Neuronal stem cell (in vitro differentiated cells): ENCODE data around the gene HEMK1.

Experiments used
- DNase-seq: peaks from one replicate; pipeline ENCODE4 v3.0.0-alpha.2; 2013; ENCODE audit warnings: low spot score
- H2AFZ ChIP-seq: one replicate; pipeline ENCODE4 v1.6.1; 2013; ENCODE audit warnings: mild to moderate bottlenecking, low read length, inconsistent platforms
- H2AK5ac ChIP-seq: 2 replicates; pipeline ENCODE4 v1.6.1; 2013; ENCODE audit warnings: low read depth, mild to moderate bottlenecking, inconsistent platforms, low read length, moderate library complexity, mixed read lengths
- H2BK120ac ChIP-seq: 2 replicates; pipeline ENCODE4 v1.6.1; 2013; ENCODE audit warnings: low read depth, mild to moderate bottlenecking, inconsistent platforms, low read length, moderate library complexity, mixed read lengths
- H2BK12ac ChIP-seq: one replicate; pipeline ENCODE4 v1.6.1; 2013; ENCODE audit warnings: low read length, inconsistent platforms
- H2BK15ac ChIP-seq: 2 replicates; pipeline ENCODE4 v1.6.1; 2013; ENCODE audit warnings: mild to moderate bottlenecking, low read length, inconsistent platforms, mixed read lengths
- H2BK5ac ChIP-seq: one replicate; pipeline ENCODE4 v1.6.1; 2013; ENCODE audit warnings: inconsistent platforms, mild to moderate bottlenecking, low read length, moderate library complexity
- H3K14ac ChIP-seq: one replicate; pipeline ENCODE4 v1.6.1; 2013; ENCODE audit warnings: low read length, inconsistent platforms
- H3K18ac ChIP-seq: 2 replicates; pipeline ENCODE4 v1.6.1; 2013; ENCODE audit warnings: low read length, inconsistent platforms
- H3K23ac ChIP-seq: 2 replicates; pipeline ENCODE4 v1.6.1; 2013; ENCODE audit warnings: low read depth, mild to moderate bottlenecking, mixed read lengths, low read length, inconsistent platforms; ENCODE audit not compliant: poor library complexity
- H3K27ac ChIP-seq: replicated peaks from 3 replicates; pipeline ENCODE4 v1.5.1; 2013; ENCODE audit warnings: low read length, inconsistent platforms
- H3K27me3 ChIP-seq, 3 experiments: 2 replicates each; pipeline ENCODE4 v1.6.1; 2013; ENCODE audit warnings: low read length in 3 of 3, mild to moderate bottlenecking in 2 of 3, inconsistent platforms in 1 of 3, low read depth in 1 of 3, mixed read lengths in 1 of 3, moderate library complexity in 1 of 3; ENCODE audit not compliant: control insufficient read depth in 3 of 3, insufficient read depth in 3 of 3
- H3K36me3 ChIP-seq, 2 donors: replicated peaks in 1 of 2; 2 replicates each; pipeline ENCODE4 v1.6.1; 2013; ENCODE audit warnings: low read length in 2 of 2; ENCODE audit not compliant: control insufficient read depth in 2 of 2, insufficient read depth in 2 of 2
- H3K4ac ChIP-seq: 2 replicates; pipeline ENCODE4 v1.6.1; 2013; ENCODE audit warnings: inconsistent platforms, mild to moderate bottlenecking, low read length, moderate library complexity
- H3K4me1 ChIP-seq, 2 donors: 1 replicate in 1 of 2; 2 replicates in 1 of 2; pipeline ENCODE4 v1.6.1; 2013; ENCODE audit warnings: low read length in 2 of 2, low read depth in 1 of 2; ENCODE audit not compliant: control insufficient read depth in 2 of 2, insufficient read depth in 1 of 2
- H3K4me2 ChIP-seq: one replicate; pipeline ENCODE4 v1.6.1; 2013; ENCODE audit warnings: mild to moderate bottlenecking, low read length, inconsistent platforms; ENCODE audit not compliant: insufficient read depth, poor library complexity, severe bottlenecking
- H3K4me3 ChIP-seq, 2 donors: 2 replicates each; pipeline ENCODE4 v1.5.1; 2013; ENCODE audit warnings: low read length in 2 of 2, mild to moderate bottlenecking in 2 of 2, inconsistent platforms in 1 of 2, moderate library complexity in 1 of 2
- H3K79me1 ChIP-seq: one replicate; pipeline ENCODE4 v1.6.1; 2013; ENCODE audit warnings: low read depth, mild to moderate bottlenecking, inconsistent platforms, low read length, moderate library complexity
- H3K9ac ChIP-seq: one replicate; pipeline ENCODE4 v1.6.1; 2013; ENCODE audit warnings: mild to moderate bottlenecking, low read depth, low read length, inconsistent platforms; ENCODE audit not compliant: poor library complexity
- H3K9me3 ChIP-seq, 2 donors: replicated peaks in 1 of 2; 2 replicates each; pipeline versions ENCODE3 to v1.6.1; 2013; ENCODE audit warnings: low read length in 2 of 2, mild to moderate bottlenecking in 2 of 2, inconsistent platforms in 1 of 2, low read depth in 1 of 2, mixed read lengths in 1 of 2, moderate library complexity in 1 of 2; ENCODE audit not compliant: control insufficient read depth in 2 of 2, insufficient read depth in 1 of 2
- H4K8ac ChIP-seq: one replicate; pipeline ENCODE4 v1.6.1; 2013; ENCODE audit warnings: low read depth, mild to moderate bottlenecking, inconsistent platforms, low read length, moderate library complexity
- H4K91ac ChIP-seq: one replicate; pipeline ENCODE4 v1.6.1; 2013; ENCODE audit warnings: low read length, low read depth, mild to moderate bottlenecking, inconsistent platforms; ENCODE audit not compliant: poor library complexity
- whole genome bisulfite sequencing, 2 donors: extraction: QIAGEN DNeasy Blood & Tissue Kit; methylation state at CpG; one replicate each; pipeline ENCODE4 v1.1.7; 2013; ENCODE audit warnings: missing lambda C conversion rate in 2 of 2, mixed read lengths in 1 of 2; ENCODE audit not compliant: insufficient read length in 2 of 2, insufficient replicate concordance in 1 of 2; ENCODE audit errors: extremely low coverage in 2 of 2; 5-methylcytosine and 5-hydroxymethylcytosine counted together

HEMK1 gene

DNA sequence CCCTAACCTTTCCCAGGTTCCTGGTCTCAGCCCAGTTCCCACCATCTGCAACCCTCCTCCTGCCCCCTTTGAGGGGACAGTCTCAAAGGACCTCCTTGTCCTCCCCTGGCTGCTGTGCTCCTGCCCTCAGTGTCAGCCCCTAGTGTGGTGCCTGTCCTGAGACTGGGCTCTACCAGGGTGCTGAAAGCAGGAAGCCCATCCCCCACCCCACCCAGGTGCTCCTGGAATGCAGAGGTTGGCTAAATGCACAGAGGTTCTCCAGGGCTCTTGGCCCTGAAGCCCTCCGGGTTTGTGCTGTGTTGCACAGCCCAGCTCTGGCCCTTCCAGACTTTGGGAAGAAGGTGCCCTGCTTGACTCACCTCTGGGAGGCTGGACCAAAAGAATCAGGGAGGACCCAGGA, 23.5 kb upstream of the HEMK1 start:
- H3K14ac ChIP-seq, result no peak overlapping the region
- H4K91ac ChIP-seq, result no peak overlapping the region
- no CpG with 5 or more reads among the region's 1 CpG for WGBS, 2 donors
- H3K18ac ChIP-seq, result peak overlapping the region; percentile 67
- H3K4me3 ChIP-seq, result no peak overlapping the region
- no peak overlapping the region for H3K23ac ChIP-seq
- no peaks in the 10 kb centered on the region for H3K79me1 ChIP-seq
- H3K27ac ChIP-seq, result no peak overlapping the region
- H3K4ac ChIP-seq, result no peak overlapping the region
- no peak overlapping the region for H2AFZ ChIP-seq
- H3K4me1 ChIP-seq, result no peaks in the 10 kb centered on the region
- H3K36me3 ChIP-seq, result no peaks in the 10 kb centered on the region
- no peak overlapping the region for H2BK5ac ChIP-seq
- no peak overlapping the region for H2BK12ac ChIP-seq
- H2BK15ac ChIP-seq, result no peak overlapping the region
- H3K9me3 ChIP-seq, result no peaks in the 10 kb centered on the region
- peaks cover 0 to 14% (median 0%) of the 10 kb centered on the region in 3 experiments for H3K27me3 ChIP-seq
- no peak overlapping the region for H3K9ac ChIP-seq
- no peak overlapping the region for H3K4me2 ChIP-seq
- DNase-seq, result no peak
- H4K8ac ChIP-seq, result no peak overlapping the region
- no peak overlapping the region for H2AK5ac ChIP-seq
- no peak overlapping the region for H2BK120ac ChIP-seq

DNA sequence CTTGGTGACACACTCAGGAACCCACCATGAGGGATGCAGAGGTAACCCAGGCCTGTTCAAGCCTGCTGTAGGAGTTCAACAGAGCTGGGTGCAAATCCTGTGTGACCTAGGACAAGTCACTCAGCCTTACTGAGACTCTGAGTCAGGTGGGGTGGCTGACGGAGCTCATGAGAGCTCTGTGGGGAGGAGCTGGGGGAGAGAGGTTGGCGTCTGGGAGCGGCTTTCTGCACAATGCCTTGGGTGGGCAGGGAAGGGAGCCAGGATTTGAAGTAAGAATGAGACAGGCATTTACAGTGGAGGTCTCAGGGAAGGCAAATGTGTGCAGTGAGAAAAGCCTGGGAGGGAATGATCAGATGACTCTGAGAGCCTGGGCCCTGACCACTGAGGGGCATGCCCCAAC, 20.1 kb upstream of the HEMK1 start:
- Histone ChIP-seq H3K4me2 (no peak overlapping the region), H3K14ac (no peak overlapping the region), H3K9me3 (no peaks in the 10 kb centered on the region), H2BK12ac (peak overlapping the region; percentile 98), H3K18ac (no peak overlapping the region), H3K4me1 (no peaks in the 10 kb centered on the region), H3K4ac (no peak overlapping the region), H3K79me1 (no peaks in the 10 kb centered on the region), H2AFZ (no peak overlapping the region), H2BK120ac (peak overlapping the region; percentile 30), H4K91ac (no peak overlapping the region), H3K27ac (no peak overlapping the region), H2BK15ac (peak overlapping the region; percentile 93), H4K8ac (no peak overlapping the region), H3K27me3 (peaks cover 0 to 41% (median 0%) of the 10 kb centered on the region in 3 experiments), H3K9ac (peak overlapping the region; percentile 51), H3K23ac (peak overlapping the region; percentile 52), H2BK5ac (no peak overlapping the region), H2AK5ac (peak overlapping the region; percentile 87), H3K36me3 (no peaks in the 10 kb centered on the region), H3K4me3 (no peak overlapping the region)
- no peak for DNase-seq
- WGBS, 2 donors, result no CpG with 5 or more reads among the region's 3 CpGs

GRCh38 chr3:50550079-50550736, 19.1 kb upstream of the HEMK1 start:
- Histone ChIP-seq H3K4me1 (no peaks in the 10 kb centered on the region), H2AFZ (no peak overlapping the region), H3K79me1 (no peaks in the 10 kb centered on the region), H4K91ac (no peak overlapping the region), H3K36me3 (no peaks in the 10 kb centered on the region), H4K8ac (no peak overlapping the region), H3K9me3 (no peaks in the 10 kb centered on the region), H3K4me2 (no peak overlapping the region), H3K4me3 (no peak overlapping the region), H2BK5ac (no peak overlapping the region), H2AK5ac (peak overlapping the region; percentile 83), H3K14ac (no peak overlapping the region), H2BK15ac (peak overlapping the region; percentile 3), H3K18ac (peak overlapping the region; percentile 46), H3K27me3 (peaks cover 0 to 50% (median 0%) of the 10 kb centered on the region in 3 experiments), H3K4ac (no peak overlapping the region), H3K9ac (no peak overlapping the region), H3K23ac (no peak overlapping the region), H2BK12ac (no peak overlapping the region), H3K27ac (no peak overlapping the region), H2BK120ac (no peak overlapping the region)
- DNase-seq, result peak; percentile 75
- no CpG with 5 or more reads among the region's 13 CpGs for WGBS, 2 donors

DNA sequence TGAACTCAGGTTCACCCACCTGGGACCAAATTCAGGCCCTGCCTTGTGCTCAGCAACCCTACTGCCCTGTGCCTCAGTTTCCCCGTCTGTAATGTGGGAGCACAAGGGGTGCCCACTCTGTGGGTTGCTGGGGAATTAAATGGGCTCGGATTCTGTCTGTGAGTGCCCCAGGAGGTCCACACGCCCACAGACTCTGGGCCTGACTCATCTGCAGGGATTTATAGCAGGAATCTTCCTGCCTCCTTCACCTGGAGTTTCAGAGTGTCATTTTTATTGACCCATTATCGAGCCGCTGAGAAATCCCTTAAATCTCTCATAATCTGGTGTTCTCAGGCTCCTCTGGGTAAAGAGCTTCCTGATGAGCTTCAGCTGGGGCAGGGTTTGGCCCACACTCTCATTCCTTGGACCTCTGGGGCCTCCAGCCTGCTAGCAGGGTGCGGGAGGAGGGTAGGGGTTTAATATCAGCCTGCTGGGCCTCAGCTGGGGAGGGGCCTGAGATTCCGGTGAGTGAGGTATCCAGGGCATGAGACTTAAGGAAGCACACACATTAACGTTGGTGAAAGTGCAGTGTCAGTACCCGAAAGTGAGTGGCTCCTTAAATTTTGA, 18.2 kb upstream of the HEMK1 start:
- no peak for DNase-seq
- Histone ChIP-seq H4K91ac (no peak overlapping the region), H3K4me2 (no peak overlapping the region), H3K23ac (no peak overlapping the region), H2AFZ (no peak overlapping the region), H3K36me3 (no peaks in the 10 kb centered on the region), H2BK5ac (no peak overlapping the region), H2BK15ac (peak overlapping the region; percentile 7), H3K27me3 (peaks cover 0 to 59% (median 0%) of the 10 kb centered on the region in 3 experiments), H2BK12ac (no peak overlapping the region), H2BK120ac (no peak overlapping the region), H3K14ac (no peak overlapping the region), H3K27ac (no peak overlapping the region), H3K9me3 (no peaks in the 10 kb centered on the region), H2AK5ac (no peak overlapping the region), H3K4ac (no peak overlapping the region), H3K79me1 (no peaks in the 10 kb centered on the region), H3K9ac (no peak overlapping the region), H4K8ac (no peak overlapping the region), H3K4me3 (no peak overlapping the region), H3K18ac (no peak overlapping the region), H3K4me1 (no peaks in the 10 kb centered on the region)
- no CpG with 5 or more reads among the region's 9 CpGs for WGBS, 2 donors
